ENCODE data around the gene DHRS7B.
"Not testable (repeated sequence)": the region's sequence is repeated elsewhere in the genome, so short reads cannot be mapped to it uniquely, and the experiment has no call there.

Gene DHRS7B

DNA sequence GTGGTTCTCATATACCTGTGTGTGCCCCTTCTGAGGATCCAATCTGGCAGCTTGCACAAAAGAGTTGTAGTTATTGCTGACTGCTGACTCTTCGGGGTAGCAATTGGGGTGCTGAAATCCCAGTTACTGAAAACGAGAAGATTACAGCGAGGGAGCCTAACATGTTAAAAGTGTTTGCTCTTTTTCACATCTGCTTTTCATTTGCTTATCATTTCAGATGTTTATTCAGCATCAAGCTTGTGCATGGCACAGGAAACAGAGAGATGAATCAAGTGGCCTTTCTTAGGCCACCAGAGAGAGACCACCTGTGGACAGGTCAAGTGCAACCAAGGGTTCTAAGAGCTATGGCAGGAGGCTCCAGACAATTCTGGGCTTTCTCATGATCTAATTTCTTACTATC, 16.9 kb downstream of the DHRS7B start:
- no peak for DNase-seq
- H4K12ac ChIP-seq (ENCODE audit: low read depth, low read length), result no peak overlapping the region
- no peaks in the 10 kb centered on the region for H3K27me3 ChIP-seq (ENCODE audit: insufficient read depth, low read length)
- peaks cover 3% of the 10 kb centered on the region for H3K79me1 ChIP-seq (ENCODE audit: low read length)
- no peak overlapping the region for H2BK12ac ChIP-seq (ENCODE audit: low read length)
- H2AK5ac ChIP-seq (ENCODE audit: low read length), result no peak overlapping the region
- H3K4me1 ChIP-seq (ENCODE audit: control insufficient read depth in 1 of 2, insufficient read depth in 2 of 2, low read length in 2 of 2), result peaks cover 7% of the 10 kb centered on the region in 2 experiments
- no peak overlapping the region for H2BK5ac ChIP-seq (ENCODE audit: low read depth, low read length, poor library complexity)
- no peaks in the 10 kb centered on the region for H3K79me2 ChIP-seq (ENCODE audit: control insufficient read depth, insufficient read depth, low read length, poor library complexity)
- WGBS (ENCODE audit: extremely low coverage, insufficient coverage, insufficient read length), result no CpG with 5 or more reads among the region's 3 CpGs
- no peak overlapping the region for H2BK120ac ChIP-seq (ENCODE audit: insufficient read depth, low read length, poor library complexity)
- H4K8ac ChIP-seq (ENCODE audit: low read depth, low read length), result no peak overlapping the region
- H3K14ac ChIP-seq (ENCODE audit: low read length), result no peak overlapping the region
- H3K18ac ChIP-seq (ENCODE audit: low read length), result no peak overlapping the region
- H3K9me3 ChIP-seq (ENCODE audit: insufficient read depth, low read depth, low read length), result no peaks in the 10 kb centered on the region
- H3K4me3 ChIP-seq (ENCODE audit: low read depth, low read length), result no peak overlapping the region
- H3K4ac ChIP-seq (ENCODE audit: low read depth, low read length), result no peak overlapping the region
- no peak overlapping the region for H3K23ac ChIP-seq (ENCODE audit: low read length)
- H3K36me3 ChIP-seq (ENCODE audit: control insufficient read depth in 1 of 2, insufficient read depth in 2 of 2, low read length in 2 of 2), result peaks cover 0 to 4% of the 10 kb centered on the region in 2 experiments
- H3K4me2 ChIP-seq (ENCODE audit: low read length), result no peak overlapping the region
- no peak overlapping the region for H3K27ac ChIP-seq (ENCODE audit: low read depth, low read length)
- H3K9ac ChIP-seq (ENCODE audit: low read length), result no peak overlapping the region
- H4K91ac ChIP-seq (ENCODE audit: low read depth, low read length), result no peak overlapping the region
- H2AFZ ChIP-seq (ENCODE audit: insufficient read depth, low read length, poor library complexity), result no peak overlapping the region

DNA sequence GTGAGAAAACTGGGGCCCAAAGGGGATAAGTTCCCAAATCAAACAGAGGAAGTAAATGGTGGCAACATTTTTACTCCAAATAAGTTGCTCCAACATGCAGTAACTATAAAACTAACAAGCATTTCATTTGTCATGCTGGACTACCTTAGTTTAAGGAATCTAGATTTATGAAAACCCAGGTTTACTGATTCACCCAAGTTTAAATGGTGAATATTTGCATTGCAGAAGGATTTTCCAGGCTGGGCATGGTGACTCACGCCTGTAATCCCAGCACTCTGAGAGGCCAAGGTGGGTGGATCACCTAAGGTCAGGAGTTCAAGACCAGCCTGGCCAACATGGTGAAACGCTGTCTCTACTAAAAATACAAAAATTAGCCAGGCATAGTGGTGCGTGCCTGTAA, 17.5 kb downstream of the DHRS7B start:
- not testable (repeated sequence) for H2BK5ac ChIP-seq (ENCODE audit: low read depth, low read length, poor library complexity); H3K9me3 ChIP-seq (ENCODE audit: insufficient read depth, low read depth, low read length)
- WGBS (ENCODE audit: extremely low coverage, insufficient coverage, insufficient read length), result no CpG with 5 or more reads among the region's 3 CpGs

DNA sequence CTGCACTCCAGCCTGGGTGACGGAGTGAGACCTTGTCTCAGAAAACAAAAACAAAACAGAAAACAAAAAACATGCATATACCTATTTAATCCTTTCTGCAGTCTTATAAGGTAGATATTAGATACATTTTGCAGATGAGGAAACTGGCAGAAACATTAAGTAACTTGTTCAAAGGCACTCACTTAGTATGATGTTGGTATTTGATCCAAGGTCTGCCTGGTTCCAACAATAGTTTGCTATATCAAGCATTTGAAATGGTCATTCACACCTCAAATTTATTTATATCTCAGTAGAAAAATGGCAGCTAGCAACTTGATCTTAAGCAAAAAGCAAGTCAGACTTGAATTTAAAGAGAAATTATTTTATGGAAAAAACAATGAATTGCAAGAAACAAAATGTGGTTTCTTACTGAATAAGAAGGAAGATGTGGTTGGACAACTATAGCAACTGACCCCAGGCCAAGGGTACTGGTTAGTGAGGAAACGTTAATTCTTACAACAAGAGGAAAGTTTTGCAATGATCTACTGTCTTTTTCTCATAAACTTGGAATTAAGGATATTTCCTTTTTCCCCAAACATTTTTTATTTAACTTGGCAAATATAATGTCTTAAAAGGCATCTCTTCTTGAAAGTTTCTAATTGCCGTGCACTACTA, 19.7 kb downstream of the DHRS7B start:
- no peak overlapping the region for H3K4me3 ChIP-seq (ENCODE audit: low read depth, low read length)
- H3K9me3 ChIP-seq (ENCODE audit: insufficient read depth, low read depth, low read length), result no peaks in the 10 kb centered on the region
- no peak overlapping the region for H3K4me2 ChIP-seq (ENCODE audit: low read length)
- H2BK12ac ChIP-seq (ENCODE audit: low read length), result no peak overlapping the region
- H3K79me1 ChIP-seq (ENCODE audit: low read length), result no peaks in the 10 kb centered on the region
- no peak overlapping the region for H2AFZ ChIP-seq (ENCODE audit: insufficient read depth, low read length, poor library complexity)
- peaks cover 7% of the 10 kb centered on the region in 2 experiments for H3K4me1 ChIP-seq (ENCODE audit: control insufficient read depth in 1 of 2, insufficient read depth in 2 of 2, low read length in 2 of 2)
- H2BK120ac ChIP-seq (ENCODE audit: insufficient read depth, low read length, poor library complexity), result no peak overlapping the region
- H4K8ac ChIP-seq (ENCODE audit: low read depth, low read length), result no peak overlapping the region
- H3K18ac ChIP-seq (ENCODE audit: low read length), result no peak overlapping the region
- H3K27ac ChIP-seq (ENCODE audit: low read depth, low read length), result no peak overlapping the region
- H4K12ac ChIP-seq (ENCODE audit: low read depth, low read length), result no peak overlapping the region
- H3K14ac ChIP-seq (ENCODE audit: low read length), result no peak overlapping the region
- no peak for DNase-seq
- no peak overlapping the region for H4K91ac ChIP-seq (ENCODE audit: low read depth, low read length)
- no peak overlapping the region for H3K9ac ChIP-seq (ENCODE audit: low read length)
- no CpG with 5 or more reads among the region's 3 CpGs for WGBS (ENCODE audit: extremely low coverage, insufficient coverage, insufficient read length)
- H3K4ac ChIP-seq (ENCODE audit: low read depth, low read length), result no peak overlapping the region
- no peaks in the 10 kb centered on the region for H3K27me3 ChIP-seq (ENCODE audit: insufficient read depth, low read length)
- H2BK5ac ChIP-seq (ENCODE audit: low read depth, low read length, poor library complexity), result no peak overlapping the region
- no peak overlapping the region for H2AK5ac ChIP-seq (ENCODE audit: low read length)
- H3K36me3 ChIP-seq (ENCODE audit: control insufficient read depth in 1 of 2, insufficient read depth in 2 of 2, low read length in 2 of 2), result peaks cover 0 to 2% of the 10 kb centered on the region in 2 experiments
- H3K79me2 ChIP-seq (ENCODE audit: control insufficient read depth, insufficient read depth, low read length, poor library complexity), result no peaks in the 10 kb centered on the region
- H3K23ac ChIP-seq (ENCODE audit: low read length), result no peak overlapping the region

More for the DNA sequence above, 17.5 kb downstream of the DHRS7B start:
- H2BK12ac ChIP-seq (ENCODE audit: low read length); H3K23ac ChIP-seq (ENCODE audit: low read length); H3K79me1 ChIP-seq (ENCODE audit: low read length); H2AFZ ChIP-seq (ENCODE audit: insufficient read depth, low read length, poor library complexity); H3K4me3 ChIP-seq (ENCODE audit: low read depth, low read length); H3K27ac ChIP-seq (ENCODE audit: low read depth, low read length); DNase-seq; H3K4me2 ChIP-seq (ENCODE audit: low read length); H3K4me1 ChIP-seq (ENCODE audit: control insufficient read depth in 1 of 2, insufficient read depth in 2 of 2, low read length in 2 of 2); H4K12ac ChIP-seq (ENCODE audit: low read depth, low read length); H4K91ac ChIP-seq (ENCODE audit: low read depth, low read length); H3K18ac ChIP-seq (ENCODE audit: low read length); H3K9ac ChIP-seq (ENCODE audit: low read length); H3K14ac ChIP-seq (ENCODE audit: low read length); H3K4ac ChIP-seq (ENCODE audit: low read depth, low read length); H3K36me3 ChIP-seq (ENCODE audit: control insufficient read depth in 1 of 2, insufficient read depth in 2 of 2, low read length in 2 of 2); H2AK5ac ChIP-seq (ENCODE audit: low read length); H4K8ac ChIP-seq (ENCODE audit: low read depth, low read length); H3K79me2 ChIP-seq (ENCODE audit: control insufficient read depth, insufficient read depth, low read length, poor library complexity); H2BK120ac ChIP-seq (ENCODE audit: insufficient read depth, low read length, poor library complexity); H3K27me3 ChIP-seq (ENCODE audit: insufficient read depth, low read length): not testable (repeated sequence)

DNA sequence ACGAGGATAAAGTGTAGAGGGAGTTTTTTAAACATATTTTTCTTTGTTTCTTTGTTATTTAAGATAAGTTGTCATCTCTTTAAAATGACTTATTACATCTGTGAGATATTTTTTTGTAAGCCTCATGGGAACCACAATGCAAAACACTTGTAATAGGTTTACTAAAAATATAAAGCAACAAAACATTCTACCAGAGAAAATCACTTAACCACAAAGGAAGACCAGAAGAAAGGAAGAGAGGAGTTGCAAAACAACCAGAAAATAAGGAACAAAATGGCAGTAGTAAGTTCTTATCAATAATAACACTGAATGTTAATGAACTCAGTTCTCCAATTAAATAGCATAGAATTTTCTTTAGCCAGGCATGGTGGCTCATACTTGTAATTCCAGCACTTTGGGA, 22.9 kb downstream of the DHRS7B start:
- 100% methylated on average over 1 of the region's 1 CpG for WGBS (ENCODE audit: extremely low coverage, insufficient coverage, insufficient read length)
- Histone ChIP-seq H3K4me1 (ENCODE audit: control insufficient read depth in 1 of 2, insufficient read depth in 2 of 2, low read length in 2 of 2) (no peaks in the 10 kb centered on the region), H3K4me2 (ENCODE audit: low read length) (no peak overlapping the region)

More for the DNA sequence above, 22.9 kb downstream of the DHRS7B start:
- H3K4ac ChIP-seq (ENCODE audit: low read depth, low read length), result no peak overlapping the region
- no peak overlapping the region for H3K4me3 ChIP-seq (ENCODE audit: low read depth, low read length)
- H3K79me2 ChIP-seq (ENCODE audit: control insufficient read depth, insufficient read depth, low read length, poor library complexity), result no peaks in the 10 kb centered on the region
- no peak overlapping the region for H3K9ac ChIP-seq (ENCODE audit: low read length)
- H3K9me3 ChIP-seq (ENCODE audit: insufficient read depth, low read depth, low read length), result no peaks in the 10 kb centered on the region
- no peak overlapping the region for H2BK12ac ChIP-seq (ENCODE audit: low read length)
- H3K14ac ChIP-seq (ENCODE audit: low read length), result no peak overlapping the region
- no peak overlapping the region for H2AK5ac ChIP-seq (ENCODE audit: low read length)
- H3K23ac ChIP-seq (ENCODE audit: low read length), result no peak overlapping the region
- no peak overlapping the region for H4K91ac ChIP-seq (ENCODE audit: low read depth, low read length)
- H3K18ac ChIP-seq (ENCODE audit: low read length), result no peak overlapping the region
- no peak overlapping the region for H2BK120ac ChIP-seq (ENCODE audit: insufficient read depth, low read length, poor library complexity)
- no peak overlapping the region for H4K12ac ChIP-seq (ENCODE audit: low read depth, low read length)
- H2AFZ ChIP-seq (ENCODE audit: insufficient read depth, low read length, poor library complexity), result no peak overlapping the region
- no peaks in the 10 kb centered on the region for H3K36me3 ChIP-seq (ENCODE audit: control insufficient read depth in 1 of 2, insufficient read depth in 2 of 2, low read length in 2 of 2)
- H2BK5ac ChIP-seq (ENCODE audit: low read depth, low read length, poor library complexity), result no peak overlapping the region
- no peaks in the 10 kb centered on the region for H3K79me1 ChIP-seq (ENCODE audit: low read length)
- no peak for DNase-seq
- H4K8ac ChIP-seq (ENCODE audit: low read depth, low read length), result no peak overlapping the region
- H3K27ac ChIP-seq (ENCODE audit: low read depth, low read length), result no peak overlapping the region
- no peaks in the 10 kb centered on the region for H3K27me3 ChIP-seq (ENCODE audit: insufficient read depth, low read length)
